HG03558 (cell line): ENCODE data around the gene RABGAP1.

Source experiments
- ATAC-seq: cut with Tn5 transposase; IDR thresholded peaks from one replicate; pipeline ENCODE4 v1.9.1; 2021; ENCODE audit warnings: moderate number of reproducible peaks; ENCODE audit not compliant: unreplicated experiment; ENCODE audit errors: extremely low read depth

Gene RABGAP1

DNA sequence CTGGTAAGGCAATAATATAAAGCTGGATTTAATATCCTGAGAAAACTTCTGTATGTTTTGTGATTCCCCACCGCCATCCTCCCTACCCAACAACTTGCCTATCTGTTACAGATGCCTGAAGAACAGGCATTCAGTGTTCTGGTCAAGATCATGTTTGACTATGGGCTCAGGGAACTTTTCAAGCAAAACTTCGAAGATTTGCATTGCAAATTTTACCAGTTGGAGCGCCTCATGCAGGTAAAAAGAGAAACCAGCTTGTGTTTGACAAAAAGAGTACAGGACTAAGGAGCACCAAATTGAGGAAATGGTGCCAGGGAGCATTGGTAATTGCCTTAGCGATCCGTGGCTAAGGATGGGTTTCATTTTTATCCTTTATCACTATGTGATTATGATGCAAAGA is 132.6 kb downstream of the RABGAP1 start:
- ATAC-seq: no peak

DNA sequence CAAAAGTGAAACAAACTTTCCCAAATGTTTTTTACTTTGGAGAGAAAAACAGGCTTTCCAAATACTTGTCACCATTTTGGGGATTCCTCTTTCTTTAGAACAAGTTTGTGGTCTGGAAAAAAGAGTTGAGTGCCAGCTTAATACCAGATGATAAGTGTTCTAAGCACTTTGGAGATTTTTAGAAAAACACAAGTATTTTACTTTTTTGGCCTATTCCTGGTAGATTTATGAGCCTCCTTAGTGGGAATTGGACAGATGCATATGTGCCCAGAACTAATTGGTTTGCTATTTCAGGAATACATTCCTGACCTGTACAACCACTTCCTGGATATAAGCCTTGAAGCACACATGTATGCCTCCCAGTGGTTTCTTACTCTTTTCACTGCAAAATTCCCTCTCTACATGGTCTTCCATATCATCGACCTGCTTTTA is 133.2 kb downstream of the RABGAP1 start:
- ATAC-seq: no peak

DNA sequence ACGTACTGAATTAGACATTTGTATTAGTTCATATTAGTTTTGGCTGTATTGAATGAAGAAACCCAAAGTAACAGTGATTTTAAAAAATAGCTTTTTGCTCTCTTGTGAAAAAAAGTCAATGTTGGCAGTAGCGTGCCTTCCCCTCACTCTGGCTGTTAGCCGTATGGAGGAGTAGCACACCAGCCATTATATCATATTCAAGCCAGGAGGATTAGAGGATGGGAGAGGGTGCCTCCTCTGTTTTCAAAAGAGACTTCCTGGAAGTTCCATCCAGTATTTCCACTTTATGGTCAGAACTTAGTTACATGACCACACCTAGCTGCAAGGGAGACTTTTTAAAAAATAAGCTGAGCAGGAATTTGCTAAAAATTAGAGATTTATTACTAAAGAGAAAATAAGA is 133.8 kb downstream of the RABGAP1 start:
- no peak for ATAC-seq

DNA sequence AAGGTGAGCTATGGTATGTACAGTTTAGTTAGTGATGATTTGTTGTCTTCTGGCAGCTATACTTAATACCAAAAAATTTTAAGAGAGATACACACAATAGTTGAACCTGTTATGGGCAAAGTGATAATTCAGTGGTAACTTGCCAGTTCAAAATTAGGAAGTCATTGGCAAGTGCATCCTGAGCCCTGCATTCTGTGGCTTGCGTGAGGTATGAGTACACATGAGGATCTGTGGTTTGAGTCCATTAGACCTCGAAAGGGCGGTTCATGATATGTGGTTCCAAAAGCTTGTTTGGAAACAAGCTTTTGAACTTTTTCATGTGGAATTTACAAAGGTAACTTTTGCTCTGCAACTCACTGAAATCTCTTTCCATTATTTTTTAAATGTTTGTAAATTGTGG is 139.6 kb downstream of the RABGAP1 start:
- ATAC-seq: no peak

DNA sequence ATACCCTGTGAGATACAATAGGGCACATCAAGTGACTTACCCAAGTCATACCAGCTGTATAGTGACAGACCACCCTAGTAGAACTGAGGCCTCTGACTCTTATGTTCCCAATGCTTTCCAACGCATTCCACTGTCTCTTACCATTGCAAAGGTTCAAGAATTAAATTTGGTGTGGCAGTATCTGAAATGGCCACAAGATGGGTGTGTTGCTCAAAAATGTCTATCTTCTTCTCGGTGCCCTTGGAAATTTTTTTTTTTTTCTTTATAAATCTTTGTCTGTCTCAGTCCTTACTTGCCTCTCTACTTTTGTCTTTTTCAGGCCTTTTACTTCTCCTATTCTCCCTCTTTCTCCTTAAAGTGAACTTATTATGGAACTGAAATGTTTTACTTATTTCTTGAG is 141.0 kb downstream of the RABGAP1 start:
- no peak for ATAC-seq

DNA sequence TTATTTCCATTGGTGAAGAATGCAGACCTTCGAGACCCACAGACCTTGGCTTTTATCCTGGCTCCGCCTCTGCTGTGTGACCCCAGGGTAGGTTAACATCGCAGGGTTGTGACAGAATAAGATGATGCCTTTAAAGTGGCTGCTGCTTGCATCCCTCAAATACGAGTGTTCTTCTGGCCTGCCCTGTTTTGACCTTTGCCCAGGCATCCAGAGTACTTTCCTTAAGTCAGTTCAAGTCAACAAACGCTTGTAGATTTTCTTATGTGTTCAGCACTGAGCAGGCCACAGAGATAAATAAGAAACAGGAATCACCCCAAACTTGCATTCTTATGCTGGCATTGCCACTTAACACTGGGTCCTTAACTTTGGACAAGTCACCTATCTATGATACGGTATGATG is 142.9 kb downstream of the RABGAP1 start:
- no peak for ATAC-seq

DNA sequence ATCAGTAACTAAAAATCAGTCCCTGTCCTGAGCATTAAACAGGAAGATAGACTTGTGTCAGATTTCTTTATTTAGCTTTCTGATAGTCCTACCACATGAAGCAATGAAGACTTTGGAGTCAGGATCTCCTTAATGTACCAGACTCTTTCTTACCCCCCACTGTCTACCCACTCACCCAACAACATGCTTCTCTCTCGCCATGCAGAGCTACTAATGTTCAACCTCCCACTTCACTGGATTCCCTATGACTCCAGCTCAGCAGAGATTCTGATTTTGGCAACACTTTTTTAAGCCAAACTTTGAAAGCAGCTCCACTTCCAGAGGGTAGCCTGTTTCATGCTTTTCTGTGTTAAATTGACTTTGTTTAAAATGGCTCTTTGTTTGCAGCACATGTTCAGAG is 143.4 kb downstream of the RABGAP1 start:
- no peak for ATAC-seq

DNA sequence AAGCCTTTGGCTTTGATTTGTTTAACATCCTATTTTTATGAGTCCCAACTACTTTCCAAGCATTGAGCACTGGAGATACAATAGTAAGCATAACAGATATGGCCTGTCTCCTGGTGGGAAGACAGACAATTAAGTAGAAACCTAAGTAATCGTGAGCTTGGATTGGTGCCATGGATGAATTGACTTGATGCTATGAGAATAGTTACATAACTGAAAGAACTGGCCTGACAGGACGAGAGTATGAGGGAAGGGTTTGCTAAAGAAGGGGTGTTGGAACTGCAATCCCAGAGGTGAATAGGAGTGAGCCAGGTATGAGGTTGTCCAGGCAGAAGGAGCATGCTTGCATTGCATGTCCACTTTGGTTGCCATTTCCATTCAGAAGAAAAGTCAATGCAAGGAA is 145.1 kb downstream of the RABGAP1 start:
- no peak for ATAC-seq

DNA sequence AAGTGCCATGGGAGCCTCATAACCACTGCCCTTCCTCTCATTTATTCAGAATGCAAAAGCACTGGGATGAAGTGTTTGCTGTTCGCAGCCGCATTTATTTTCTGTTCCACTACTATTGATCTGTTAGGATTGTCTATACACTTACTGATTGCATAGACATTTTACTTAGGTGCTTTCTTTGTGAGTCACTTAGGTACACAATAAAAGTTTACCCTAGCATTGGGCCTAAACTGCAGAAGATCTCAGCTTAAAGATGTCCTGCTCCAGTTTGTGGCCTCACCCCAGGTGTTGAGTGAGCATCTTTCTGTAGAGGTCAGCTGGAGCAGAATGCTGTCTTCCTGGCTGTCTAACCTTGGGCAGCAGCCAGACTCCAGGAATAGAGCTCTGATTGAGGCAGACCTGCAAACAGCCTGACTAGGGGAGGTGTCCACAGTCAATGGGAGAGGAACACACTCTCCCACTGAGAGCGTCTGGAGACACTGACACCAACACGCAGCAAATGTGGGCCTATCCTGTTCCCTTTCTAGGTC is 146.6 kb downstream of the RABGAP1 start:
- ATAC-seq: no peak

DNA sequence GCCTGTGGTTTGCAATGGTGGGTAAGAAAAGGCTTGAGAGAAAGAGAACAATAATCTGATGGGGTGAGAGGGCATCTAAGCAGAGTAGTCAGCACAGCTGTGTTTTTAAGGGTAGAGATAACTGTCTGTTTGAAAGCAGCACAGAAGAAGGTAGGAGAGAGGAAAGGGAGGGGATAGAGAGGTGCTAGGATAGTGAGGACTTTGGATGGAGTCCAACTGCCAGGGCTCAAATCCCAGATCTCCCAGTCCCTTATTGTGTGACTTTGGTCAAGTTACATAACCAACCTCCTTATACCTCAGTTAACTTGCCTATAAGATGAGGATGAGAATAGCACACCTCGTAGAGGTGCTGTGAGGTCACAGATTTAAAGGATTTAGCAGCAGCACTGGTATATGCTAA is 148.2 kb downstream of the RABGAP1 start:
- no peak for ATAC-seq

DNA sequence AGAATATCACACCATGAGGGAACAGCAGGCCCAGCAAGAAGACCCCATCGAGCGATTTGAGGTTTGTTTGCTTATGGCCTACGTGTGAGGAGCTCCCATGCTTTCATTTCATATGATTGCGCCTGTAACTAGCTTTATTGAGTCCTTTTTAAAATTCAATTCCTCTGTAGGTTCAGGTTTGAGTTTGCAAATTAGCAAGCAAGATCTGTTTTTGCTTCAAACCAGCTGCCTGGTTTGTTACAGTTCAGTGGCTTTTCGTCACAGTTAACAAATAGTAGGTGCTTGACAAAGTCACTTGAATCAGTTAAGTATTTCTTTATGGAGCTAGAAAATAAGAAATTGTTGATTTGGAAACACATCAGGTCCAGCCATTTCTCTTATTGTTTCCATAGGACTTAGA is 149.0 kb downstream of the RABGAP1 start:
- no peak for ATAC-seq

DNA sequence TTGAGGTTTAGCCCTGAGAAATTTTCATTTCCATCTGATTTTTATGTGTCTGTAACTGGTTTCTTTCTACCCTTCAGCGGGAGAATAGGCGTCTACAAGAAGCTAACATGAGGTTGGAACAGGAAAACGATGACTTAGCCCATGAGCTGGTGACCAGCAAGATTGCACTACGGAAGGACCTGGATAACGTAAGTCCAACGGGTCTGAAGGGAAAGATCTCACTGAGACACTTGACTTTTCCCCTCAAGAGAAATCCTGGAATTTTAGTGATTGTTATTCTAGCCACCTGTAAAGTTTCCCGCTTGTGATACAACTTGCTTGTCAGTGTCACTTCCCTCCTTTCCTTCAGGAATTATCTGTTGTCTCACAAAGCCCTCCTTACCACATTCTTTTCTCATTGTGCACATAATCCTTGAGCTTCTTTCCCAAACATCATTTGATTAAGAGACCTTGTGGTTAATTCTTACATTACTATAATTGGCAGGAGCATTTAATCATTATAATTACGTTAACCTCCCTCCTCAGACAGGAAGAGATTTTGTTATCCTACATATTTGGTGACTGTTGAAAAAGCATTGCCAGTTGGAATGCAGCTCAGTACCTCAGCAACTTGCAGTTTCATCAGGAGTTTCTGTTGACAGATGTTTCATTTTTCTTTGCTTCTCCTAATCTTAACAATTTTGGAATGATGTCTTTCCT is 149.5 kb downstream of the RABGAP1 start:
- no peak for ATAC-seq

DNA sequence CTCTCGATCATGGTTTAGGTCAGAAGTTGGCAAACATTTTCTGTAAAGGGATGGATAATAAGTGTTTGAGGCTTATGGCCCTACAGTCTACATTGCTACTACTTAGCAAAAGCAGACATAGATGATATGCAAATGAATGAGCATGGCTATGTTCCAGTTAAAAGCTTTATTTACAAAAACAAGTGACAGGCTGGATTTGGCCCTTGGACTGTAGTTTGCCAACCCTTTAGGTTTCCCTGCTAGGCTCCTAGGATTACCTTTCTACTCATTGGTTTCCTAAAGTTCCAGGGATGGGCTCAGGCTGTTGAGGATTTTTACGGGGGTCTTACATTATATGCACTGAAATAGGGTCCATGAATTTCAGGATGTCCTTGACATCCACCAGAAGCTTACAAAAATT is 150.1 kb downstream of the RABGAP1 start:
- no peak for ATAC-seq

DNA sequence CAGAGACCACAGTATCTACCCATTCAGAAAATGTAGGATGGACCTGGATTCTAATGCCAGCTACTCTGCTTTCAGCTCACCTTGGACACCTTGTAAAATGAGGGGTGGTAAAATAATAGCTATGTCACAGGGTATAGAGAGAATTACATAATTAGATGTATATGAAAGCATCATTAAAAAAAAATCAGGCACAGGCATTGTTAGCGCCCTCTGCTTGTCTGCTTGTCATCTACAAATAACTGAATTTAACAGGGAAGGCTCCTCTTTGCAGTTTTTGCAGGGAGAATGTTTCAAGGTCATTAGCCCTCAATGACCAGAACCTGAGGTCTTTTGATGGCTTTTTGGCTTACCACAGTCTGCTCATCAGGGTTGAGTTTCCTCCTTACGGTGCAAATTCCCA is 150.6 kb downstream of the RABGAP1 start:
- ATAC-seq: no peak

DNA sequence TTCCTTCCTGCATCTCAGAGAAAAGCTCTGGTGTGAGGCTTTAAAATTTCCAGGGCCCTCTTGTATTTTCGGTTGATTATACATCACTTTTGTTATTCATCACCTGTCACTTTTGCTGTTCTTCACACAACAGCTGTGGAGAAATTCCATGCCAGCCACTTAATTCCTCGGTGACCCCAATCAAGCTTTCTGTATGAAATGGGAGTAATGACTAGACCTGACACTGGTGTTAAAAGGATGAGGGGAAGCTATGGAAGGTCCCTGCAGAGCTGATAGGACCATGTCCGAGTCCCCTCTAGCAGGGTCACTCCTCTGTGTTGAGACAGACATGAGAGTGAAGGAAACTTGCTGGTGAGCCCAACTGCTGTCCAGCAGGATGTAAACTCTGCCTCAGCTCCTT is 152.3 kb downstream of the RABGAP1 start:
- no peak for ATAC-seq

DNA sequence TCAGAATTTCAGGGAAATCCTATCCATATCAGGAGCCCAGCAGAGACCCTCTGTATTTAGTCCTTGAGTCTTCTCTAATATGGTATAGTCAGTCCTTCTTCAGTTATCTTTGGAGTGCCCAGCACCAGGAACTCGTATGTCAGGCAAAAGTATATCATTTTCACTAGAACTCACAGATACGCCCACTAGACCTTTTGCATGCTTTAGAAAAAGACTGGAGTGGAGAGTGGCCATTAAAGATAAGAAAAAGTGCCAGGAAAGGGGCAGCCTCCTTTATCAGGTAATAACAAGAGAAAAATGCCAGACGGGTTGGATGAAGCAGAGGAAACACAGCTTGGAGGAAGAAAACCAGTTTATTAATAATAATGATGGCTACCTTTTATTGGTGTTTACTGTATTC is 156.2 kb downstream of the RABGAP1 start:
- ATAC-seq: no peak

DNA sequence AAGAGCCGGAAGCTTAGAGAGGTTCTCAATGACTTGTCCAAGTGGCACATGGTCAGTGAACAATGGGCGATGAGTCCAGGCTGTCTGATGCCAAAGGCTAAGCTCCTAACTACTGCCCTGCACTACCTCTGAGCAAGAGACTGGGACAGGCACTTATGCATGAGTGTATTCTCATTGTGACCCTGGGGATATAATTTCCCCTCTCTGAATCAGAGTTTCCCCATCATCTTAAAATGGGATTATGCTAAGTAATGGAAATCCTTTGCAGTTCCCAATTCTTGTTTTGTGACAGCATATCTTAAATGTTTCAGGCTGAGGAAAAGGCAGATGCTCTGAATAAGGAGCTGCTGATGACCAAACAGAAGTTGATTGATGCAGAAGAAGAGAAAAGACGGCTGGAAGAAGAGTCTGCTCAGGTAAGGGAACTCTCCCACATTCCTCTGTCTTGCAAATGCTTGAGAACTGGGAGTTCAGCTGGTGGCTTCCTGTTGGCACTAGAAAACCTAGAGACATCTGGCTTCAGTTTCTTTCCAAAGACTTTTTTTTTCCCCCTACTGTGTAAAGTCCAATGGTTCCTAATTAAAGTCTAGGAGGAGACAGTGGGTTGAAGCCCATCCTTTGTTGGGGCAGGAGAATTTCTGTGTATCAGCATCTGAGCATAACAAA is 156.7 kb downstream of the RABGAP1 start:
- ATAC-seq: no peak

DNA sequence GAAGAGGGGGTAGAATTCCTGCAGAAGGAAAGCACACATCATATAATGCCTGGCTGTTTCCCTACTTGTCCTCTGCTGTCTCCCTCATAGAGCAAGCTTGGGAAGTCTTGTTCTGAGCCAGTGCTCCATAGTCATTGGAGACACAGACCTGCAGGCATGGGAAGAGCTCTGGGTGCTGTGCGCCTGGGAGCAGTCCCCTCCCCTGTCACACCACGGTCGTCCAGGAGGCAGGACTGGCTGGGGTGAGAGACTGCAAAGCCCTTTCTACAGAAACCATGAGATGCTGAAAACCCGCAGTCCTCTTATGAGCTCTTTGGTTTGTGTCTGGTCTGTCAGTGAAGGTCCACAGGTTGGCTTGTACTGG is 157.3 kb downstream of the RABGAP1 start:
- no peak for ATAC-seq

DNA sequence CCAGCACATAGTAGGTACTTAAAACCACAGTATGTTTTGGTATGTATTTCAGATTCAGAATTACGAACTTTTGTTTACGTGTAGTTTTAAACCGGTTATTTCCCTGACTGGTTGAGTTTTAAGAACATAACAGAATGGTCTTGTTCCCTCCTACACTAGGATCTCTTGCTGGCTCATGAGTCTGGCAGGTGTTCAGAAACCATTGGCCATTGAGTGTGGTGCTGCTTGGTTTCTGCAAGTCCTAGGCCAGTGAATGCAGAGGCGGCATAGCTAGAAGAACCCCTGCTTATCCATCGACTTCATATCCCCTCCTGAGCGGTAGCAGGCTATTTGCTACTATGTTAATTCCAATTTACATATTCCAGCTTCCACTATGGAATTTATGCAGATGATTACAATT is 158.2 kb downstream of the RABGAP1 start:
- ATAC-seq: no peak

DNA sequence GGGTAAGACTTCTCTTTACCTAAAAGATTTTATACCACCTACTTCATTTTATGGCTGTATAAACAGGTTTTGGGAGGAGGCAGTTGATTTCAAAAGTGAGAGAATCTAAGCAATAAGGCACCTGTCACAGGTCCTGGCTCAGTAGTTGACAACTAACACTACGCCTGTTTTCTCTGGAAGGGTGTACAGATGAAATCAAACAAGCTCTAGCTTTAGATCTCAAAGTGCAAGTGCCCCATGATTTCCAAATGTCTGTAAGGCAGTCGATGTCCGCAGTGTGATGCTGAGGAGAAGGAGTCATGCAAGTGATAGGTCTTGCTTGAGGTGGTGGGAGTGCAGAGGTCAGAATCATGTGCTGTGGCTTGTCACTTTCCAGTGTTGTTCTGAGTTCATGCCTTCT is 158.7 kb downstream of the RABGAP1 start:
- no peak for ATAC-seq

DNA sequence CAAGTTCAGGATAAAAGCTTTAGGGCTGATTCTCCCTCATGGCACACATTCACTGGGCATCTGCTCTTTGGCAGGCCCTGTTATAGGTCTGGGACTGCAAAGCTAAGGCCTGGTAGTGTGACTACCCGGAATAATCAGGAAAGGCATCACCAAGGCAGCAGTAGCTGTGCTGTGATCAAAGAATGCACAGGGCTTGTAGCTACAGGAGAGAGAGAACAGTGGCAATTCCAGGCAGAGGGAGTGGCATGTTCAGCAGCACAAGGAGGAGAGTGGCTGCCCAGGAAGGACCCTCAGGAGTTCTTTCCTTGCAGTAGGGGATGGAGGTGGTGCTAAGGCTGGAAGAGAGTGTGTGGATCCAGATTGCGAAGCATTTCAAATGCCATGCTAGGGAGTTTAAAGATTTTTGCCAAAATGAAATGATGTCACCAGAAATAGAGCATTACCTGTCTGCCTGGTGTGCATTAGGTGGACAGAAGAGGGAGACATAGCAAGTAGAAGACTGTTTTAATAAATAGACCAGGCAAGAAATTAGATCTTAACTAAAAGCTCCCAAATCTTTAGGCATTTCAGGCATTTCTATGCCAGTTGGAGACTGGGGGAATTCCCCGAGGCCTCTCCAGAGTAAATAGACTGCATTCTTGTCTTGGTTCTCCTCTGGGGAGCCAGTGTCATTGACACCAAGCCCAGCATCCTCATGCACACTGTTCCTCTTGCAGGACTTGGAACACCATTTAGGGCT is 161.7 kb downstream of the RABGAP1 start:
- ATAC-seq: no peak
